ENCODE data around the gene TAS1R1. TPM values are rescaled to one million over a fixed set of nuclear protein-coding genes. Genes with fewer than 3 reads are reported as not detected.
A peak's percentile ranks its signal among the peaks of the same experiment; 100 is the strongest.

The TAS1R1 gene
- not detected for total RNA-seq

GRCh38 chr1:6554907-6555778, at the start of gene TAS1R1:
TSS of gene TAS1R1 (plus strand) at chr1:6555307. CDS start at chr1:6555374, 67 bp downstream.
- peak within 1 kb of the TSS; percentile 79 for H3K27ac Mint-ChIP-seq
- POLR2A ChIA-PET: interaction anchor here (0.7 kb wide), 1 partner anchor 164 kb away, joined by 3 read pairs; no protein-coding TSS in a partner anchor
- H3K9me3 Mint-ChIP-seq: no peaks in the 10 kb centered on the region
- H3K36me3 Mint-ChIP-seq (ENCODE audit: low read depth): peaks cover 5% of the 10 kb centered on the region
- H3K4me3 Mint-ChIP-seq: peak within 1 kb of the TSS; percentile 80
- H3K27me3 Mint-ChIP-seq: no peaks in the 10 kb centered on the region
- H3K4me1 Mint-ChIP-seq: peaks cover 18% of the 10 kb centered on the region
- CTCF ChIA-PET: interaction anchor here (0.9 to 3.9 kb wide), 24 partner anchors 10 to 193 kb away, joined by 3 to 49 read pairs (median 4); partner anchors contain the start of genes DNAJC11, KLHL21 and ZBTB48
- no peak for DNase-seq

- Mint-ChIP-seq H3K27me3 (peaks cover 3% of the 10 kb centered on the region), H3K36me3 (ENCODE audit: low read depth) (no peaks in the 10 kb centered on the region), H3K27ac (no peak overlapping the region), H3K4me1 (no peaks in the 10 kb centered on the region), H3K4me3 (no peak overlapping the region), H3K9me3 (no peaks in the 10 kb centered on the region)
- CTCF ChIA-PET: interaction anchor here (0.9 kb wide), 1 partner anchor 8 kb away, joined by 3 read pairs; no protein-coding TSS in a partner anchor
- POLR2A ChIA-PET: no interaction called here
- DNase-seq: no peak
Measured at GRCh38 chr1:6505367-6506209, 49.5 kb upstream of the TAS1R1 start.

GRCh38 chr1:6506210-6507036, 48.7 kb upstream of the TAS1R1 start:
- POLR2A ChIA-PET: no interaction called here
- no peak overlapping the region for H3K27ac Mint-ChIP-seq
- no peaks in the 10 kb centered on the region for H3K9me3 Mint-ChIP-seq
- H3K27me3 Mint-ChIP-seq: no peaks in the 10 kb centered on the region
- CTCF ChIA-PET: no interaction called here
- no peaks in the 10 kb centered on the region for H3K4me1 Mint-ChIP-seq
- no peak overlapping the region for H3K4me3 Mint-ChIP-seq
- no peak for DNase-seq
- no peaks in the 10 kb centered on the region for H3K36me3 Mint-ChIP-seq (ENCODE audit: low read depth)

- H3K9me3 Mint-ChIP-seq: no peaks in the 10 kb centered on the region
- H3K4me3 Mint-ChIP-seq: no peak overlapping the region
- no peaks in the 10 kb centered on the region for H3K36me3 Mint-ChIP-seq (ENCODE audit: low read depth)
- H3K4me1 Mint-ChIP-seq: no peaks in the 10 kb centered on the region
- H3K27me3 Mint-ChIP-seq: no peaks in the 10 kb centered on the region
- no peak for DNase-seq
- H3K27ac Mint-ChIP-seq: no peak overlapping the region
- CTCF ChIA-PET: interaction anchor here (0.6 kb wide), 1 partner anchor 117 kb away, joined by 3 read pairs; no protein-coding TSS in a partner anchor
- POLR2A ChIA-PET: no interaction called here
Measured at GRCh38 chr1:6507037-6507428, 48.1 kb upstream of the TAS1R1 start.

- ChIA-PET CTCF (interaction anchor here (0.6 kb wide), 1 partner anchor 116 kb away, joined by 3 read pairs; no protein-coding TSS in a partner anchor), POLR2A (no interaction called here)
Measured at GRCh38 chr1:6507461-6507911, 47.6 kb upstream of the TAS1R1 start.

GRCh38 chr1:6508154-6508815, 46.8 kb upstream of the TAS1R1 start:
- ChIA-PET CTCF (interaction anchor here (1.8 kb wide), 1 partner anchor 18 kb away, joined by 6 read pairs; no protein-coding TSS in a partner anchor), POLR2A (no interaction called here)
- Mint-ChIP-seq H3K4me3 (no peak overlapping the region), H3K27me3 (no peaks in the 10 kb centered on the region), H3K4me1 (no peaks in the 10 kb centered on the region), H3K9me3 (no peaks in the 10 kb centered on the region), H3K36me3 (ENCODE audit: low read depth) (no peaks in the 10 kb centered on the region), H3K27ac (no peak overlapping the region)
- no peak for DNase-seq

More at GRCh38 chr1:6507461-6507911, 47.6 kb upstream of the TAS1R1 start:
- Mint-ChIP-seq H3K27me3 (no peaks in the 10 kb centered on the region), H3K9me3 (no peaks in the 10 kb centered on the region), H3K27ac (no peak overlapping the region), H3K36me3 (ENCODE audit: low read depth) (no peaks in the 10 kb centered on the region), H3K4me3 (no peak overlapping the region), H3K4me1 (no peaks in the 10 kb centered on the region)
- no peak for DNase-seq

GRCh38 chr1:6508816-6509189, 46.3 kb upstream of the TAS1R1 start:
- H3K9me3 Mint-ChIP-seq: no peaks in the 10 kb centered on the region
- H3K4me1 Mint-ChIP-seq: no peaks in the 10 kb centered on the region
- no peak overlapping the region for H3K27ac Mint-ChIP-seq
- no peak for DNase-seq
- no peaks in the 10 kb centered on the region for H3K27me3 Mint-ChIP-seq
- H3K36me3 Mint-ChIP-seq (ENCODE audit: low read depth): no peaks in the 10 kb centered on the region
- no peak overlapping the region for H3K4me3 Mint-ChIP-seq
- CTCF ChIA-PET: interaction anchor here (1.8 kb wide), 1 partner anchor 18 kb away, joined by 6 read pairs; no protein-coding TSS in a partner anchor
- POLR2A ChIA-PET: no interaction called here

GRCh38 chr1:6509220-6509918, 45.7 kb upstream of the TAS1R1 start:
- CTCF ChIA-PET: interaction anchor here (0.8 to 1.8 kb wide), 2 partner anchors 15 to 19 kb away, joined by 3 to 6 read pairs; no protein-coding TSS in a partner anchor
- POLR2A ChIA-PET: no interaction called here
- Mint-ChIP-seq H3K4me3 (no peak overlapping the region), H3K36me3 (ENCODE audit: low read depth) (no peaks in the 10 kb centered on the region), H3K4me1 (no peaks in the 10 kb centered on the region), H3K9me3 (no peaks in the 10 kb centered on the region), H3K27me3 (no peaks in the 10 kb centered on the region), H3K27ac (no peak overlapping the region)
- no peak for DNase-seq

- Mint-ChIP-seq H3K9me3 (no peaks in the 10 kb centered on the region), H3K36me3 (ENCODE audit: low read depth) (no peaks in the 10 kb centered on the region), H3K4me1 (no peaks in the 10 kb centered on the region)
Measured at GRCh38 chr1:6509919-6510291, 45.2 kb upstream of the TAS1R1 start.

GRCh38 chr1:6510493-6510892, 44.6 kb upstream of the TAS1R1 start:
- H3K4me3 Mint-ChIP-seq: no peak overlapping the region
- ChIA-PET POLR2A (no interaction called here), CTCF (no interaction called here)
- H3K27ac Mint-ChIP-seq: no peak overlapping the region
- H3K9me3 Mint-ChIP-seq: no peaks in the 10 kb centered on the region
- H3K4me1 Mint-ChIP-seq: no peaks in the 10 kb centered on the region
- no peak for DNase-seq
- H3K27me3 Mint-ChIP-seq: no peaks in the 10 kb centered on the region
- H3K36me3 Mint-ChIP-seq (ENCODE audit: low read depth): no peaks in the 10 kb centered on the region

More at GRCh38 chr1:6509919-6510291, 45.2 kb upstream of the TAS1R1 start:
- ChIA-PET CTCF (interaction anchor here (0.8 kb wide), 1 partner anchor 14 kb away, joined by 3 read pairs; no protein-coding TSS in a partner anchor), POLR2A (no interaction called here)
- H3K27me3 Mint-ChIP-seq: no peaks in the 10 kb centered on the region
- no peak for DNase-seq
- no peak overlapping the region for H3K27ac Mint-ChIP-seq
- no peak overlapping the region for H3K4me3 Mint-ChIP-seq

GRCh38 chr1:6511056-6511455, 44.1 kb upstream of the TAS1R1 start:
- no peaks in the 10 kb centered on the region for H3K27me3 Mint-ChIP-seq

More at GRCh38 chr1:6511056-6511455, 44.1 kb upstream of the TAS1R1 start:
- Mint-ChIP-seq H3K27ac (no peak overlapping the region), H3K36me3 (ENCODE audit: low read depth) (no peaks in the 10 kb centered on the region), H3K4me1 (no peaks in the 10 kb centered on the region), H3K4me3 (no peak overlapping the region), H3K9me3 (no peaks in the 10 kb centered on the region)
- CTCF ChIA-PET: interaction anchor here (0.6 kb wide), 1 partner anchor 372 kb away, joined by 3 read pairs; no protein-coding TSS in a partner anchor
- DNase-seq: no peak
- POLR2A ChIA-PET: no interaction called here
